BJ (cell line): ENCODE measurements around the gene GRAMD1B. TPM values are rescaled to one million over a fixed set of nuclear protein-coding genes. Genes with fewer than 3 reads are reported as not detected.

Experiments used
- CTCF ChIA-PET: fragments of 350-600 bp; formaldehyde crosslinking; extraction: SDS; loops from one replicate; lab custom pipeline; 2021; ENCODE audit warnings: antibody characterized with exemption, inconsistent platforms; lab: Yijun Ruan, JAX
- POLR2A ChIA-PET: fragments of 300-600 bp; sonication (Branson Sonifier 250); formaldehyde crosslinking; extraction: SDS; loops from one replicate; lab custom pipeline; 2021; ENCODE audit warnings: antibody characterized with exemption; lab: Charles Lee
- DNase-seq: peaks from one replicate; pipeline ENCODE4 v3.0.0-alpha.2; 2011; ENCODE audit warnings: low read depth
- H3K27me3 ChIP-seq: 2 replicates; pipeline ENCODE4 v1.6.0; 2011; ENCODE audit warnings: low read length; ENCODE audit not compliant: control insufficient read depth, insufficient read depth
- H3K36me3 ChIP-seq: 2 replicates; pipeline ENCODE4 v1.5.1; 2011; ENCODE audit warnings: low read length; ENCODE audit not compliant: control insufficient read depth, insufficient read depth
- H3K4me3 ChIP-seq: 2 replicates; pipeline ENCODE4 v1.5.1; 2011; ENCODE audit warnings: low read depth, mild to moderate bottlenecking, control low read depth, low read length
- polyA plus RNA-seq: library from polyadenylated mRNA; depleted of rRNA; stranded (reverse); fragments of >200 nt; gene quantifications from 2 replicates; pipeline ENCODE4 v1.2.3, GENCODE V29; 2011
- TF ChIP-seq, protein P1 (sequence below): IDR thresholded peaks from 2 replicates; pipeline ENCODE4 v1.5.1; 2011; ENCODE audit warnings: low read depth, mild to moderate bottlenecking, control low read depth, inconsistent platforms, low read length, moderate library complexity; ENCODE audit not compliant: insufficient read depth

The GRAMD1B gene
- polyA plus RNA-seq, 1 experiment, result 11.7 TPM

GRCh38 chr11:123630126-123630608 is 200.1 kb downstream of the GRAMD1B start:
- TF ChIP-seq, protein P1, sequence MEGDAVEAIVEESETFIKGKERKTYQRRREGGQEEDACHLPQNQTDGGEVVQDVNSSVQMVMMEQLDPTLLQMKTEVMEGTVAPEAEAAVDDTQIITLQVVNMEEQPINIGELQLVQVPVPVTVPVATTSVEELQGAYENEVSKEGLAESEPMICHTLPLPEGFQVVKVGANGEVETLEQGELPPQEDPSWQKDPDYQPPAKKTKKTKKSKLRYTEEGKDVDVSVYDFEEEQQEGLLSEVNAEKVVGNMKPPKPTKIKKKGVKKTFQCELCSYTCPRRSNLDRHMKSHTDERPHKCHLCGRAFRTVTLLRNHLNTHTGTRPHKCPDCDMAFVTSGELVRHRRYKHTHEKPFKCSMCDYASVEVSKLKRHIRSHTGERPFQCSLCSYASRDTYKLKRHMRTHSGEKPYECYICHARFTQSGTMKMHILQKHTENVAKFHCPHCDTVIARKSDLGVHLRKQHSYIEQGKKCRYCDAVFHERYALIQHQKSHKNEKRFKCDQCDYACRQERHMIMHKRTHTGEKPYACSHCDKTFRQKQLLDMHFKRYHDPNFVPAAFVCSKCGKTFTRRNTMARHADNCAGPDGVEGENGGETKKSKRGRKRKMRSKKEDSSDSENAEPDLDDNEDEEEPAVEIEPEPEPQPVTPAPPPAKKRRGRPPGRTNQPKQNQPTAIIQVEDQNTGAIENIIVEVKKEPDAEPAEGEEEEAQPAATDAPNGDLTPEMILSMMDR, result no peak
- POLR2A ChIA-PET, result no interaction called here
- H3K27me3 ChIP-seq, result 0 out of 2 replicates have a peak, but pooled peaks cover 4% of the 10 kb centered on the region
- H3K4me3 ChIP-seq, result no peak overlapping the region
- CTCF ChIA-PET, result interaction anchor here (1.5 to 2.4 kb wide), 2 partner anchors 10 to 77 kb away, joined by 4 to 12 read pairs; no protein-coding TSS in a partner anchor
- no peak for DNase-seq
- peaks cover 3% of the 10 kb centered on the region; the same call in 1 of the 2 replicates for H3K36me3 ChIP-seq

- Histone ChIP-seq H3K4me3 (no peak overlapping the region), H3K27me3 (peaks cover 4% of the 10 kb centered on the region), H3K36me3 (no peaks in the 10 kb centered on the region)
- TF ChIP-seq, protein P1, result no peak
- POLR2A ChIA-PET, result no interaction called here
- DNase-seq, result no peak
- CTCF ChIA-PET, result interaction anchor here (0.6 to 13.3 kb wide), 12 partner anchors 9 to 76 kb away, joined by 3 to 207 read pairs (median 4); no protein-coding TSS in a partner anchor
These were observed 210.0 kb downstream of the GRAMD1B start for GRCh38 chr11:123640029-123640428.

DNA sequence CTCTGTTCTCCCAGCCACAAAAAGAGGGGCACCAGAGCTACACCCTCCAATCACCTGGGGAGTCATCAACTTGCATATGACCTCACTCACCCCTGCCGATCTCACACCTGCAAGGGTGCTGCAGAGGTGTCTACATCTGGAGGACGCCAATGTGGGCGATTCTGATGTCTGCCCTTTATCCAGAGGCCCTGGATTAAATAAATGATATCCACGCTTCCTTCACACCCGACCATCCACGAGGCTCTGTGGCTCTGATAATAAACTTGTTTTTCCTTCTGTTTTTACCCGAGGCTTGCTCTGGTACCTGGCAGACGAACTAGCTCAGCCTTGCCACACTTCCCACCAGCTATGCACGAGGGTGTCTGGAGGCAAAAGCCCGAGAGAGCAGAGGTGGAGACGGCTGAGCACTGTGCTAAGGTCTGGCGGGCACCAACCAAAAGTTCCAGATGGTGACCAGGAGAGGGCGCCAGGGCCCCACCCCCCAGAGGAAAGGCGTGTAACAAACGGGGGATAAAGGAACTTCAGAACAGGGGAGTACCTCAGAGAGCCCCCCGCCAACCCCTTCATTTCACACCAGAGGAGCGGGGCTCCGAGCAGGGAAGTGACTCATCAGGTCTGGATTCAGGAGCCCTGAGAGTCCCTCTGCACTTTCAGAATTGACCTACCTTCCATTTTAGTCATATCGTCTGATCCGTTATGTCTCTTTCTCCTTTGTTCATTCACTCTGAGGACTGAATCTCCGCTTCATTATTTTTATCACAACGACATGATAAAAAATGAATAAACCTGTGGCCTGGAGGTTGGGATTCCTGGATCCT is 210.8 kb downstream of the GRAMD1B start:
- ChIA-PET CTCF (interaction anchor here (0.6 to 13.3 kb wide), 17 partner anchors 9 to 79 kb away, joined by 3 to 207 read pairs (median 4); no protein-coding TSS in a partner anchor), POLR2A (no interaction called here)
- no peaks in the 10 kb centered on the region for H3K36me3 ChIP-seq
- H3K4me3 ChIP-seq, result no peak overlapping the region
- peaks cover 6% of the 10 kb centered on the region for H3K27me3 ChIP-seq
- no peak for DNase-seq
- TF ChIP-seq, protein P1, result peak; percentile 91

GRCh38 chr11:123641495-123641840 is 211.4 kb downstream of the GRAMD1B start:
- POLR2A ChIA-PET, result no interaction called here
- Histone ChIP-seq H3K27me3 (peaks cover 6% of the 10 kb centered on the region), H3K4me3 (no peak overlapping the region), H3K36me3 (no peaks in the 10 kb centered on the region)
- CTCF ChIA-PET, result interaction anchor here (0.7 to 13.3 kb wide), 12 partner anchors 11 to 611 kb away, joined by 3 to 207 read pairs (median 4); partner anchors contain the start of gene SCN3B
- no peak for DNase-seq
- TF ChIP-seq, protein P1, result no peak

GRCh38 chr11:123642435-123642834 is 212.4 kb downstream of the GRAMD1B start:
- H3K27me3 ChIP-seq, result peaks cover 6% of the 10 kb centered on the region
- DNase-seq, result no peak
- no peaks in the 10 kb centered on the region for H3K36me3 ChIP-seq
- ChIA-PET CTCF (interaction anchor here (0.6 to 13.3 kb wide), 5 partner anchors 35 to 104 kb away, joined by 3 to 207 read pairs (median 3); no protein-coding TSS in a partner anchor), POLR2A (no interaction called here)
- H3K4me3 ChIP-seq, result no peak overlapping the region
- TF ChIP-seq, protein P1, result no peak
